GM23338 (cell line): ENCODE measurements around the gene CUBN. TPM values are rescaled to one million over a fixed set of nuclear protein-coding genes. Genes with fewer than 3 reads are reported as not detected.

Source experiments
- ATAC-seq: fragments of 200-7000 bp; cut with Tn5 transposase; 3 replicates; pipeline ENCODE4 v1.9.1; 2020
- DNase-seq: peaks from one replicate; pipeline ENCODE4 v3.0.0-alpha.2; 2015; ENCODE audit warnings: low spot score
- H2AFZ ChIP-seq: fragments of 200-600 bp; sonication (generic); 2 replicates; pipeline ENCODE4 v1.8.0; 2016; ENCODE audit warnings: antibody characterized with exemption, mild to moderate bottlenecking, moderate library complexity
- H3F3A ChIP-seq: fragments of 200-600 bp; sonication (generic); replicated peaks from 2 replicates; pipeline ENCODE4 v1.8.0; 2017; ENCODE audit warnings: antibody characterized with exemption, mixed run types, low read depth
- H3K27ac ChIP-seq: fragments of 200-600 bp; sonication (generic); 2 replicates; pipeline ENCODE4 v1.6.1; 2016; ENCODE audit warnings: low read depth
- H3K27me3 ChIP-seq: fragments of 200-600 bp; sonication (generic); 2 replicates; pipeline ENCODE4 v1.8.0; 2016; ENCODE audit warnings: mild to moderate bottlenecking, mixed run types, moderate library complexity; ENCODE audit not compliant: insufficient read depth
- H3K36me3 ChIP-seq: fragments of 200-600 bp; sonication (generic); 2 replicates; pipeline ENCODE4 v1.8.0; 2016; ENCODE audit warnings: mild to moderate bottlenecking; ENCODE audit not compliant: insufficient read depth
- H3K4me1 ChIP-seq: fragments of 200-600 bp; sonication (generic); 2 replicates; pipeline ENCODE4 v1.8.0; 2016; ENCODE audit warnings: mild to moderate bottlenecking, moderate library complexity; ENCODE audit not compliant: insufficient read depth
- H3K4me2 ChIP-seq: fragments of 200-600 bp; sonication (generic); 2 replicates; pipeline ENCODE4 v1.7.1; 2017; ENCODE audit warnings: mixed run types
- H3K4me3 ChIP-seq: fragments of 200-600 bp; sonication (generic); 2 replicates; pipeline ENCODE4 v1.6.1; 2016; ENCODE audit warnings: mixed run types
- H3K79me2 ChIP-seq: fragments of 200-600 bp; sonication (generic); replicated peaks from 2 replicates; pipeline ENCODE4 v1.8.0; 2017; ENCODE audit warnings: mild to moderate bottlenecking; ENCODE audit not compliant: insufficient read depth
- H3K9me2 ChIP-seq: fragments of 200-600 bp; sonication (generic); 2 replicates; pipeline ENCODE4 v1.8.0; 2017; ENCODE audit not compliant: insufficient read depth
- H4K20me1 ChIP-seq: fragments of 200-600 bp; sonication (generic); replicated peaks from 2 replicates; pipeline ENCODE4 v1.8.0; 2017; ENCODE audit warnings: mild to moderate bottlenecking; ENCODE audit not compliant: insufficient read depth
- H3K27ac Mint-ChIP-seq: 2 replicates; pipeline ENCODE4 v1.8.0; 2020; ENCODE audit warnings: inconsistent platforms, mild to moderate bottlenecking, moderate library complexity, mixed read lengths
- H3K27me3 Mint-ChIP-seq: 3 replicates; pipeline ENCODE4 v1.8.0; 2022; ENCODE audit warnings: low read depth, mild to moderate bottlenecking, moderate library complexity, mixed read lengths, inconsistent platforms; ENCODE audit not compliant: insufficient read depth, poor library complexity
- H3K36me3 Mint-ChIP-seq: 3 replicates; pipeline ENCODE4 v1.8.0; 2021; ENCODE audit warnings: low read depth, mild to moderate bottlenecking, inconsistent platforms, moderate library complexity, mixed read lengths
- H3K4me1 Mint-ChIP-seq: 3 replicates; pipeline ENCODE4 v1.8.0; 2020; ENCODE audit warnings: mild to moderate bottlenecking, inconsistent platforms, mixed read lengths
- H3K4me3 Mint-ChIP-seq: 3 replicates; pipeline ENCODE4 v1.8.0; 2021; ENCODE audit warnings: moderate library complexity, mild to moderate bottlenecking, inconsistent platforms, mixed read lengths
- H3K9me3 Mint-ChIP-seq: 3 replicates; pipeline ENCODE4 v1.8.0; 2020; ENCODE audit warnings: moderate library complexity, mild to moderate bottlenecking, inconsistent platforms, mixed read lengths
- ETS1 ChIP-seq: IDR thresholded peaks from 2 replicates; pipeline ENCODE4 v1.6.1; 2016; ENCODE audit warnings: antibody characterized with exemption
- EZH2 ChIP-seq: fragments of 200-600 bp; sonication (generic); IDR thresholded peaks from one replicate; pipeline ENCODE4 v1.8.0; 2017; ENCODE audit warnings: antibody characterized with exemption, mild to moderate bottlenecking, low read depth; ENCODE audit not compliant: unreplicated experiment
- POLR2AphosphoS5 ChIP-seq: IDR thresholded peaks from 2 replicates; pipeline ENCODE4 v1.6.1; 2016; ENCODE audit warnings: antibody characterized with exemption, low read depth
- ZNF462 ChIP-seq: fragments of 250-450 bp; sonication (Bioruptor Pico); IDR thresholded peaks from 2 replicates; pipeline ENCODE4 v1.5.0; 2020; ENCODE audit warnings: mild to moderate bottlenecking, moderate library complexity
- polyA plus RNA-seq: library from polyadenylated mRNA; unstranded; fragments of >200 nt; fragmentation: Nextera tagmentation; extraction: Ambion mirVana; gene quantifications from 2 replicates; pipeline ENCODE4 v1.2.1, GENCODE V29; 2016
- total RNA-seq: library from RNA; depleted of rRNA; stranded (reverse); fragments of >200 nt; shearing (Covaris generic); gene quantifications from 2 replicates; pipeline ENCODE4 v1.2.3, GENCODE V29; 2014
- TF ChIP-seq, protein P1 (sequence below): IDR thresholded peaks from one replicate; pipeline ENCODE4 v1.6.1; 2018; ENCODE audit warnings: antibody characterized with exemption; ENCODE audit not compliant: unreplicated experiment

The CUBN gene
- total and polyA plus RNA-seq, 2 experiments from 2014 or later, result 0.06 to 1.8 TPM

DNA sequence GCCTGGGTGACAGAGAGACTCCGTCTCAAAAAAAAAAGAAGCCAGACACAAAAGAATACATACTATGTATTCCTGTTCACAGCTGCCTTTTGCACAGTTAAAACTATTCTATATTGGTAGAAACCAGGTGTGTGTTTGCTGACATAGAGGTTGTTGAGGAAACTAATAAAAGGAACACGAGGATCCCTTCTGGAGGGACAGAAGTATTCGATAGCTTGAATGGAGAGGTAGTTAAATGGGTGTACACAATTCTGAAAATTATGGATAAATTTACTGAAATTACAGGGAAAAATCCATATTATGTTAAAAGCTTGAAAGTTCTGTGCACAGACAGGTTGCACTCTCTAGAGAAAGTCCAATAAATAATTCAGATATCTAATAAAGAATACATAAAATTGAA, 71.5 kb downstream of the CUBN start (continued):
- TF ChIP-seq, protein P1, sequence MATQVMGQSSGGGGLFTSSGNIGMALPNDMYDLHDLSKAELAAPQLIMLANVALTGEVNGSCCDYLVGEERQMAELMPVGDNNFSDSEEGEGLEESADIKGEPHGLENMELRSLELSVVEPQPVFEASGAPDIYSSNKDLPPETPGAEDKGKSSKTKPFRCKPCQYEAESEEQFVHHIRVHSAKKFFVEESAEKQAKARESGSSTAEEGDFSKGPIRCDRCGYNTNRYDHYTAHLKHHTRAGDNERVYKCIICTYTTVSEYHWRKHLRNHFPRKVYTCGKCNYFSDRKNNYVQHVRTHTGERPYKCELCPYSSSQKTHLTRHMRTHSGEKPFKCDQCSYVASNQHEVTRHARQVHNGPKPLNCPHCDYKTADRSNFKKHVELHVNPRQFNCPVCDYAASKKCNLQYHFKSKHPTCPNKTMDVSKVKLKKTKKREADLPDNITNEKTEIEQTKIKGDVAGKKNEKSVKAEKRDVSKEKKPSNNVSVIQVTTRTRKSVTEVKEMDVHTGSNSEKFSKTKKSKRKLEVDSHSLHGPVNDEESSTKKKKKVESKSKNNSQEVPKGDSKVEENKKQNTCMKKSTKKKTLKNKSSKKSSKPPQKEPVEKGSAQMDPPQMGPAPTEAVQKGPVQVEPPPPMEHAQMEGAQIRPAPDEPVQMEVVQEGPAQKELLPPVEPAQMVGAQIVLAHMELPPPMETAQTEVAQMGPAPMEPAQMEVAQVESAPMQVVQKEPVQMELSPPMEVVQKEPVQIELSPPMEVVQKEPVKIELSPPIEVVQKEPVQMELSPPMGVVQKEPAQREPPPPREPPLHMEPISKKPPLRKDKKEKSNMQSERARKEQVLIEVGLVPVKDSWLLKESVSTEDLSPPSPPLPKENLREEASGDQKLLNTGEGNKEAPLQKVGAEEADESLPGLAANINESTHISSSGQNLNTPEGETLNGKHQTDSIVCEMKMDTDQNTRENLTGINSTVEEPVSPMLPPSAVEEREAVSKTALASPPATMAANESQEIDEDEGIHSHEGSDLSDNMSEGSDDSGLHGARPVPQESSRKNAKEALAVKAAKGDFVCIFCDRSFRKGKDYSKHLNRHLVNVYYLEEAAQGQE, result no peak
- TF ChIP-seq EZH2 (no peak), ZNF462 (no peak)

DNA sequence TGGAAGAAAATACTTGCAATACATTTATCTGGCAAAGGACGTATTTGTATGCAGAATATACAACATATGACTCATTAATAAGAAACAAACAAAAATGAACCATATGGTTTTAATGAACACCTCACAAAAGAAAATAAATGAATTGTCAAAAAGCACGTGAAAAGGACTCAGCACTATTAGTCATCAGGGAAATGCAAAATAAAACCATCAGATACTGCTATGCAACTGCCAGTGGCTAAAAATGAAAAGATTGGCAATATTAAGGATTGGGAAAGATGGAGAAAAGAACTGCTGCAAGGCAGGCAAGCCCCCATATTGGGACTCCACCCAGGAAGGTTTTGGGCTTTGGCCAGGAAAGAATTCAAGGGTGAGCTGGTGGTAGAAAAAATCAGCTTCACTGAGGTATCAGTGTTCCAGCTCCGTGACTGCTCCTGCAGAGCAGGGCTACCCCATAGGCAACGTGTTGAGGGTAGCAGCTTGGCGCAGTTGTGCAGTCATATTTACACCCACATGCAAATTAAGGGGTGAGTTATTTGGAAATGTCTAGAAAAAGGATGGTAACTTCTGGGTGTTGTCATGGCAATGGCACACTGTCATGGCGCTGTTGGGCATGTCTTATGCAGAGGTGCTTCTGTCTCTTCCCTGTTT, 72.7 kb downstream of the CUBN start:
- H3K36me3 Mint-ChIP-seq, result peaks cover 2% of the 10 kb centered on the region; the same call in 2 of the 3 replicates
- H3K4me1 Mint-ChIP-seq, result no peaks in the 10 kb centered on the region; the same call in 2 of the 3 replicates
- Histone ChIP-seq H4K20me1 (no peaks in the 10 kb centered on the region), H2AFZ (no peak overlapping the region), H3K79me2 (no peaks in the 10 kb centered on the region), H3K9me2 (no peaks in the 10 kb centered on the region), H3F3A (no peaks in the 10 kb centered on the region), H3K27me3 (no peaks in the 10 kb centered on the region), H3K36me3 (no peaks in the 10 kb centered on the region), H3K4me3 (no peak overlapping the region), H3K27ac (no peak overlapping the region), H3K4me1 (no peaks in the 10 kb centered on the region), H3K4me2 (no peak overlapping the region)
- ATAC-seq, result no peak
- peaks cover 8% of the 10 kb centered on the region for H3K9me3 Mint-ChIP-seq
- no peaks in the 10 kb centered on the region for H3K27me3 Mint-ChIP-seq
- no peak overlapping the region for H3K27ac Mint-ChIP-seq
- no peak for DNase-seq
- H3K4me3 Mint-ChIP-seq, result no peak overlapping the region
- no peak for TF ChIP-seq POLR2AphosphoS5
- no peak for TF ChIP-seq ETS1
